Measurements from ENCODE around the gene IRS2. TPM values are rescaled to one million over a fixed set of nuclear protein-coding genes. Genes with fewer than 3 reads are reported as not detected.
"Not testable (repeated sequence)": the region's sequence is repeated elsewhere in the genome, so short reads cannot be mapped to it uniquely, and the experiment has no call there.

Gene IRS2
- total RNA-seq, 1 donor from 2014 or later, result 11.5 TPM

DNA sequence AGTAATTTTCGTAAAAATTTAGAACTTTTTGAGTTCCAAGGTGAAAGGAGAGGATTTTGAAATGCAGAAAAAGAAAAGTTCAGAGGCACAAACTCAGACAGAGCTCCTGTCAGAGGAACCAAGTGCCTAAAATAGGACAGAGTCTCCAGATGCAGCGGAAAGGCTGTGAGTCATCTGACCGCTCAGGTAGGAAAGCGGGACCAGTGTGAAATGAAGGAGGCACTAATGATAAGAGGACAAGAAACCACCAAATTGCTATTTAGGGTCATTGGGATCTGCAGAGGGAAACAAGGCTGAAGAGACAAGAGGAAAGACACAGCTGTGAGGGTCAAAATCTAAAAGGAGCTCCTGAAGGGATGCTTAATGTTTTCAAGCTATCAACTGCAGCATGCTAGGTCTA is 34.9 kb downstream of the IRS2 start:
- DNase-seq, result no peak

DNA sequence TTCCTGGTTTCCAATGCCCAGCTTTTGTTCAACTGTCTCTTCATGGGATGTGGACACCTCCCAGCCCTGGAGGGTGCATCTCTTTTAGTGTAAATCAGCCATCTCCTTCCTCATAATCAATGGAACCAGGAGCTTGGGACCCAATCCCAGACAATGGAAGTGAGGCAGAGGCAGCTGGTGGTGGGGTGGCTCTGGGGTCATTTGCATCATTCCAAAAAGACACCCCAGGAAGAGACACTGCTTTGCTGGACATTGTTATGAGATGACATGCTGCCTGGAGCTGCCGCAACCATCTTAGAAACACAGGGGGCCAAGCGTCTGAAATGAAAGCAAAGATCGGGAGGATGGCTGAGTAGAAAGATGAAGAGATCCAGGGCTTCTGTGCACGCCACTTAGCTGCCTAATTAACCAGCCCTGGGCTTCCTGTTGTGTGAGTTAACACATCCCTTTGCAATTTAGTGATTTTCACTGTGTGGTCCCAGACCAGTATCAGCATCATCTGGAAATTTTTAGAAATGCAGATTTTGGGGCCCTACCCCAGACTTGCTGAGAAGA is 36.1 kb downstream of the IRS2 start:
- DNase-seq, result no peak

DNA sequence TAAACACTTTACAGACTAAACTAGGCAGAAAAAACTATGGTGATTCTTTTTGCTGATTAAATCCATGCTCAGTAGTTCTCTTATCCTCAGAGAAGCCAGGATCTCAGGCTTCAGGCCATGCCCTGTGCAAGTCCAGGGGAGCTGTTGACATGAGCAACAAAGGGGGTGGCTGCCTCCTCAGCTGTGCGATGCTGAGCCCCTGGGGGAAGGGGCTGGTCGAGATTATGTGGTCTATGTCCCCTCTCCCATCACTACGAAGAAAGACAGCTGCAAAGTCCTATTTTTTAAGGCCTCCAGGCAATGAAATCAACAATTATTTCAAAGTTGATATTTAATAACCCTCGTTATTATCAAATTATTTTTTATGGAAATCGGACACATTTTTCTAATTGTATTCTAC is 37.0 kb downstream of the IRS2 start:
- no peak for DNase-seq

DNA sequence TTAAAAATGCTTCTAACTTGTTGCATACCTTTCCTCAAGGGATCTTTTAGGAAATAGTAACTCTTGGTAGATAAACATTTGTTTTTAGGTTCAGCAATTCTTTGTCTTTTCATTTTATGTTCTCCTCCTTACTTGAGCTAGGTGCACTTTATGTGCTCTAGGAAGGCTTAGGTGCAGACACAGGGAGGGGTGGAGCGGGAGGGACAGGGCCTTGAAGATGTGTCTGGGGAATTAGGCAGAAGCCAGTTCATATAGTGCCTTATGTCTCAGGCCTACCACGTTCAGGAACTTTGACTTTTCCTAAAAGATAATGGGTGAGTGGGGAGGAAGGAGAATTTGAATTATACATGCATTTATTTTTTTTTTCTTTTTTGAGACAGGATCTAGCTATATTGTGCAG is 37.7 kb downstream of the IRS2 start:
- no peak for DNase-seq

DNA sequence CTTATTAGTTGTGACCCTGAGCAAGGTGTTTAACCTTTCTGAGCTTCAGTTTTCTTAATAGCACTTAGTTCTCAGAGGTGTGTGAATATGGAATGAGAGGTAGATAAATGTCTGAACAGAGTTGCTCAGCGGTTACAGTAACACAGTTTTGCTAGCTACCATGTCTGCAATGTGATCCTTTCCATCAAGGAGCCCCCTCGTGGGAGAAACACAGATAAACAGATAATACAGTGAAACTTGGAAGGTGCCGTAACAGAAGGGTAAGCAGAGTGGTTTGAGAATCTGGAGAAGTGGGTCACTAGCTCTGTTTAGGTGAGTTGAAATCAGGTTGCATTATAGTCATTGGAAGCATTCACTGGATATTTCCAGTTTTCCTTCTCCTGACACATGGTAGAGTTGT is 38.9 kb downstream of the IRS2 start:
- DNase-seq, result no peak

DNA sequence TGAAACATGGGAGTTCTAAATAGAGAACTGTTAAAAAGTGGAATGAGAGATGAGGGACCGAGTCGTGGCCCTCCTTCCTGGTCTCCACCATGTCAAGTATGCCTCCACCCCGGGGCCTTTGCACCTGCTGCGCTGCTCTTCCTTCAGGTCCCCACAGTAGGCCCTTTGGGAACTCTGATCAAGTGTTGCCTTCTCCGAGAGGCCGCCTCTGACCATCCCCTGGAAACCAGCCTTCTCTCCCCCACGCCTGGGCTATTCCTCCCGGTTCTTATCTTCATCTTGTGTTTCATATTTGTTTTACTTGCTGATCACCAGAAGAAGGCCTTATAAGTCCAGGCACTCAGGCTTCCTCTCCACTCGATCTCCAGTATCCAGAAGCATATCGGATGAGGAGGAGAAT is 40.0 kb downstream of the IRS2 start:
- DNase-seq, result no peak

DNA sequence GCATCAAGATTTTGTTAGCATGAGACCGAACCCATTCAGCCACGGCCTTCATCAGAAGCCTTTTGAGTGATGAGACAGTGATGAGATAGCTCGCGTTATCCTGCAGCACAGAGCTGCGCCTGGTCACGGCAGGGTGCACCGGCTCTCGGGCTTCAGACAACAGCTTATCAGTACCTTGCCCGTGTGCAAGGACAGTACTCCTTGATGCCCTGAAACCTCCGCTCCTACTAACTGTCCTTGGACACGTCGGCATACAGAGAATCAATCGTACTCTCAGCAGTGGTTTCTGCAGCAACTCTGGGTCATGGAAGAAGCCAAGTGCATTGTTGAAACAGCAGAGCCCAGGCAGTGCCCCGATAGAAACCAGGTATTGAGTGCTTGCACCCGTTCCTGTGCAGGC is 40.7 kb downstream of the IRS2 start:
- DNase-seq, result no peak

DNA sequence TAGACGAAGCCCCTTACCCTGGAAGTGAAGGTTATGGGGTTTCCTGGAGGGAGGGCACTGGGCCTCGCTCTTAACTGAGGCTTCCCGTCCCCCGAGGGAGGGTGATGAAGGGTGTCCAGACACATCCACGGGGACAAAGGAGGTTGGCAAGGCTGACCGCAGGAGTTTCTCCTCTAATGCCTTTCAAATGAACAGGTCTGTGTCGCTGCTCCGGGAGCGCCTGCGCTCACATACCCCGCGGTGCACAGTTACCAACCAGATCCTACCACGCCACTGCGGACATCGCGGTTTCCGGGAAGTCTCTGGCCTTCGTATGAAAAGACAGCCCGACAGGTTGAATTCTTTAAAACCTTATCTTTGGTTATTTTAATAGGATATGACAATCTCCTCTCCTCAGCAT is 41.3 kb downstream of the IRS2 start:
- DNase-seq, result no peak

DNA sequence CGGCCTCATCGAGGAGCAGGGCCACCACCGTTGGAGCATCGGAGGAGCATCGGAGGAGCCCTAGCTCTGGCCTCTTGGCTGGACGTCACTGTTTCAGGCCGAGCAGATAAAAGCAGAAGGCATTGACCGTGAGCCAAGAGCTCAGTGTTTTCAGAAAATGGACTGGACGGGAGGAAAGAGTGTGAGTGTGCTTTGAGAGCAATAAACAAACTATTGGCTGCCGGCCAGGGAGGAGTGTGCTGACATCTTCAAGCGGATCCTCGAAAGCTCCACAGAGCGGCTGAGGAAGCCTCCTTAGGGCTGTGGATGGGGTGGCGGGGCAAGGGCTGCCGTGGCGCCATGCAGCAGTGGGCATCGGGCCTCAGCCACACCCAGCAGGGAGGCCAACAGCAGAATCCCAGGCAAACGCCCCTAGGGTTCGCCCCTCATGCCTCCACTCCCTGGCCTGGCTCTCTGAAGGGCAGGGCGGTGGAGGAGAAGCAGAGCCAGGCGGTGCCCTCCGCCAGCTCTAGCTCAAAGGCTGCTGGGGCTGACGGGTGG is 41.8 kb downstream of the IRS2 start:
- no peak for DNase-seq

DNA sequence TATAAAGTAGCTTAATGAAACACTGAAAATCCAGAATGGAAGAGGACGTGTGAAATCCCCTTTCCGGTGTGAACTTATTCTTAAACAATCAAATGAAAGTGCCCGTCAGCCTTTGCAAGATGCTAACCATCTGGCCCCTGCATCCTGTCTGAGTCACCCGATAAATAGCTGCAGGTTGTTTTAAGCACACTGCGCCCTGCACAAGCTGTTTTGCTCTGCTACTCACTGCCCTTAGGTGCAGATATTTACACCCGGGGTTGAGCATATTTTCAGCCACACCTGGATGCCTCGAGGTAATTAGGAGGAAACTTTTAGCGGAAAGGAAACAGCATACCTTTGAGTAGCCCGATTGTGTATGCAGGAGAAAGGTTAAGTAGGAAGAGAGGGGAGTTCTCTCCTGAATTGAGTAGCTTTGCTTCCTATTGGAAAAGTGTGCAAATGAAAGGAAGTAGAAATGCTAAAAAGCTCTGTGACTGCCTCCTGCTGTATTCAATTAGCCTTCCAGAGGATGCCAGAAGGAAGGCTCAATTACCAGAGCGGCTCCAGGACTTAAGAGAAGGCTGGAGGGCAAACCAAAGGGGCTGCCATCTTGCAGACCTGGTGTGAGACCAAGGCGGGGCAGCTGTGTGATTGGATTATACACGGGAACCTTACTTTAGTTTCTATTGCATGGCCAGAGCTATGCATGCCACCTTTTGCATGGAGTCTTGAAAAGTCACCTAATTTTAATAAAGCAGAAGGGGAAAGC is 42.5 kb downstream of the IRS2 start:
- no peak for DNase-seq

DNA sequence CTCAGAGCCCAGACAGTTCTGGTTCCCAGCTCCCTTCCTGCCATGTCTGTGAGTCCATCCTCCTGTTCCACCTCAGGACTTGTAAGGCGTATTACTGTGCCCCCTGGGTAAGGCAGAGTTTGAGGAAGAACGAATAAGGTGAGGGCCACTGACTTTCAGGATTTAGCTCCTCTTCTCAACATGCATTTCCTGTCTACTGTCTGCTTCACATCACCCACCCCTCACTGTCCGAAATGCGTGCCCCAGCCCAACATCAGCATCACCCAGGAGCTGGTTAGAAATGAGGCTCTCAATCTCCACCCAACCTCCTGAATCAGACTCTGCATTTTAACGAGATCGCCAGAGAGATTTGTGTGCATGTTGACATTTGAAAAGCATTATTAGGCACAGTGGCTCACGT is 44.4 kb downstream of the IRS2 start:
- DNase-seq, result no peak

DNA sequence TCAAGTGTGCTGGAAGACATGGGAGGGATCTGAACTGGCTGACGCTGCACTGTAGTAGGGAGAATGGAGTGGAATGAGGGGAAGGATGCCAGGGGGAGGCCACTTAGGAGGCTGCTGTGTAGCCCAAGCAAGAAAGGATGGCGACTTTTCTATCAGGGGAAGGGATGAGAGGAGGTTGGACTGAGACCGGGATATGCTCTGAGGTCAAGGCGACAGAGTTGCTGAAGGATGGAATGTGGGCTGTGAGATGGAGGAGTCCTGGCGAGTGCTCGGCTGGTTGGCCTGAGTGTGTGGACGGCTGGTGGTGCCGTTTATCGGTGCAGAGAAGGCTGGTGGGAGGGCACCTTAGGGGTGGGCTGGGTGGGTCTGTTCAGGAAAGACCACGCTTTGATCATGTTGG is 45.7 kb downstream of the IRS2 start:
- DNase-seq, result no peak

DNA sequence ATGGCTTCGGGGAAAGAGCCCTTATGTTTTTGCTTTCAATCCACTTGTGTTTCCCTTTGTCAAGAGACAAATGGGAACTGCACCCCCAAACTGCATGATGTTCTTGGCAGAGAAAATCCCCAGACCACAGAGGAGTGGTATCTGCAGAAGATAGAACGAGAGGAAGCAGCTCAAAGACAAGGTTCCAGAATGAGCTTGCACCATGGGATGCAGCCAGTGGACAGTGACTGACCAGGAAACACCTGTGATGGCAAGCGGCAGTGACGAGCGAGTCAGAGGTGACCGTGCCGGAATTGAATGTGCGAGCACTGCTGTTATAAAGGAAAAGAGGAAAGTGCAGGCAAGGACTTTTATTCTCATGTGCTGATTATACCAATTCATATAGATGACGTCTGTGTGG is 46.3 kb downstream of the IRS2 start:
- no peak for DNase-seq

DNA sequence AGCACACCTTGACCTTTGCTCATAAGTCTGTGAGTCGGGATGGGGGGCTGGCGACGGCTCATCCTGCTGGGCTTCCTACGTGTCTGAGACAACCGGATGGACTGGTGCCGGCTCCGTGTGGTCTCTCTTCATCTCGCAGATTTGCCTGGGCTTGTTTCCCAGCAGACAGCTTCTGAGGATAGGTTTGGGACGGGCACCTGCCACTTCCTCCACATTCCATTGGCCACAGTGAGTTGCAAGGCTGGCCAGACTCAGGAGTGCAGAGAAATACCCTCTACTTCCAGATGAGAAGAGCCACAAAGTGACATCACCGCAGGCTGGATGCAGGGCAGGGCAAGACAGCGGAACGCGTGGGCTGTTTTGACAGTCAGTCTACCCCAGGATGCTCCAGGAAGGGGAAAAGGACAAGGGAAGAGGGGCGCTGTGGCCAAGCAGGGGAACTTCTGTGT is 48.1 kb downstream of the IRS2 start:
- DNase-seq, result no peak

DNA sequence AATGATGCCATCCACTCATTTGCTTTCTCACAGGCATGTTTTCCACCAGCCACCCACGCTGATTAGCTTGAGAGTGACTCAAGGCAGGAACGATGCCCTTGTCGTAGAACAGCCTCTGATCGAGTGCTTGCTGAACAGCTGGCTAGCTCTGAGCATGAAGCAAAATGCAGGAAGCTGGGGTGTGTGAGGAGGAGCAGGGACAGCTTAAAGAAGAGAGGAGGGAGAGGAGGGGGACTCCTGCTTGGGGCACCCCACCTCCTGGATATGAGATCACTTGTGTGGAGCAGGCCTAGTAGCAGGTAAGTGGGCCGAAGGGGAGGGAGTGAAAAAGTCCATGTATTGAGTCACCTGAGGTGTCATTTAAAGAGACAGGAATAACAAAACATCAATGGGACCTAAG is 48.8 kb downstream of the IRS2 start:
- no peak for DNase-seq

DNA sequence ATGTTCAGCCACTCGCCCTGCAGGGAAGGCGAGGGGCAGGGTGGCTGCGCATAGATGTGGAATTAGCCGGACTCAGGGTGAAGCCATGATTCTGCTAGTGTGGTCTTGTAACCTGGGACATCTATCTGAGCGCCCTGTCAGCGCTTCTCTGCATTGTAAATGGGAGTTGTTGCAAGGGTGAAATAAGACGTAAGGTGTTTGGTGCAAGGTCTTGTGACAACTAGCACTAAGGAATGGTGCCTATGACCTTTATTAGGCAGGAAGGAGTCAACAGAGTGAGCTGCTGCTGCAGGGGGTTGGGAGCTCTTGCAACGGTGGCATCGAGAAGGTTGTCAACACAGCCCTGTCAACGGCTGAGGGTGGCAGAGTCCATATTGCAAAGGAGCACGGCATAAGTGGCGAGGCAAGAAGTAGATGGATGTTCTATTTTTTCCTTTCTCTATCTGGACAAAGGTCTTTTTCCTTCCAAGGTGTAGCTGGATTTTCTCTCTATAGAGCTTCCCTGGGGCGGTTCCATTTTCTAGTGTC is 49.3 kb downstream of the IRS2 start:
- no peak for DNase-seq

DNA sequence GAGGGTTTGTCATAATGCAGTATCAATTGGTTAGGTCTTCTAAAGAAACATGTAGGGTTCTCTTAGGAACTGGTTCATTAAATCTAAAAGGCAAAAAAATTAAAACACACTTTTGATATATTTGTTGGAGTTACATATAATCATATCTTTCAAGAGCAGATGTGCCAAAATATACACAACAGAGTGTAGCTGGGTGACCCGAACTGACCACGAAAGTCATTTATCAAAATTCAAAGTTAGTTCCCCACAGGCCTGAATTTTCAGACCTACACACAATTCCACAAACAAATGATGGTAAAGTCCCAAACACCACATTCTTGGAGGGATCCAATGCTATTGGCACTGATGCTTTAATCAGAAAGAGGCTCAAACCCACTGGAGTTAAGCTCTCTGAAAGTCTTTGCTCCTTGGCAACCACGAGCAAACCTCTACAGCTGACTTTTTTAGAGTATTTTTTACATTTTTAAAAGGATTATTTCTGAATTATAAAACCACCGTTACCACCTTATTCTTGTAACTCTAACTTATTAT is 50.9 kb downstream of the IRS2 start:
- DNase-seq, result no peak

DNA sequence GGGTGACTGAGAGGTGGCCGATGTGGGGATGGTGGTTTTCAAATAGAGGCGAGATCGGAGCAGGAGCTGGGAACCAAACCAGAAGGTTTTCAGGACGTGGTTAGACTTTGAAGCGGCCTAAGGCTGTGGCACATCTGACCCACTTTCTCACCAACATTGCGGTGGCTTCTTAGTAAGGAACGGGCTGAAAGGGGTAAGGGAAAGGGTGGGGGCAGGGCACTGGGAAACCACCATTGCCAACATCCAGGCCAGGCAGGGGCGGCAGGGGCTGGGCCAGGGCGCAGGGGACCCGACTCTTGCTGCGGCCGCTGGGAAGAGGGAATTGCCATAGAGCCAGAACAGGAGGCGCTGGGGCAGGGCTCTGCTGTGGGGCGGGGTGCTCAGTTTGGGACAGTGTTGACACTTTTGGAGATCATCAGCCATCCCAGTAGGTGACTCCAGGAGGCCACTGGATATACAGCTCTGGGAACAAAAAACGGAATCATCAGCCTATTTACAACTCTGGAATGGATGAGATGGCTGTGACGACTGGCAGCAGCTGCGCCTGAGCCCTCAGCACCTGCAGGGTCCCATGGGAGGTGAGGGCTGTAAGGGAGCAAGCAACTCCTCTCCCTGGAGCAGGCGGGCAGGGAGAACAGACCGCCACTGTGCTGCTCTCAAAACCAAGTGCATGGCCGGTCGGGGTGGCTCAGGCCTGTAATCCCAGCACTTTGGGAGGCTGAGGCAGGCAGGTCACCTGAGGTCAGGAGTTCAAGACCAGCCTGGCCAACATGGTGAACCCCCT is 52.2 kb downstream of the IRS2 start:
- no peak for DNase-seq

DNA sequence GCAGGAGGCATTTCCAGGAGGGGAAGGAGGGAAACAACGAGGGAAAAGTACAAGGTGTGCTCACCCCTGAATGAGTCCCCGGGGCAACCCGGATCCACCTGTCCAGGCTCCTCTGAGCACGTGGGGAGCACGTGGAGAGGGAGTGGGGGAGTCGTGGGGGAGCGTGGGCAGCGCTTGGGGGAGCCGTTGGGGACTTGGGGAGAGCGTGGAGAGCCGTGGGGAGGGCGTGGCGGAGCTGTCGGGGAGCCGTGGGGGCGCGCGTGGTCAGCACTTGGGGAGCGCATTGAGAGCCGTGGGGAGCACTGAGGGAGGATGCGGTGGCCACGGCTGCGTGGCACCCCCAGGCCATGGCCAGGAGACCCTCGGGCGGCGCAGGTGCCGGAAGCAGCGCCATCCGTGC is 52.8 kb downstream of the IRS2 start:
- no peak for DNase-seq

DNA sequence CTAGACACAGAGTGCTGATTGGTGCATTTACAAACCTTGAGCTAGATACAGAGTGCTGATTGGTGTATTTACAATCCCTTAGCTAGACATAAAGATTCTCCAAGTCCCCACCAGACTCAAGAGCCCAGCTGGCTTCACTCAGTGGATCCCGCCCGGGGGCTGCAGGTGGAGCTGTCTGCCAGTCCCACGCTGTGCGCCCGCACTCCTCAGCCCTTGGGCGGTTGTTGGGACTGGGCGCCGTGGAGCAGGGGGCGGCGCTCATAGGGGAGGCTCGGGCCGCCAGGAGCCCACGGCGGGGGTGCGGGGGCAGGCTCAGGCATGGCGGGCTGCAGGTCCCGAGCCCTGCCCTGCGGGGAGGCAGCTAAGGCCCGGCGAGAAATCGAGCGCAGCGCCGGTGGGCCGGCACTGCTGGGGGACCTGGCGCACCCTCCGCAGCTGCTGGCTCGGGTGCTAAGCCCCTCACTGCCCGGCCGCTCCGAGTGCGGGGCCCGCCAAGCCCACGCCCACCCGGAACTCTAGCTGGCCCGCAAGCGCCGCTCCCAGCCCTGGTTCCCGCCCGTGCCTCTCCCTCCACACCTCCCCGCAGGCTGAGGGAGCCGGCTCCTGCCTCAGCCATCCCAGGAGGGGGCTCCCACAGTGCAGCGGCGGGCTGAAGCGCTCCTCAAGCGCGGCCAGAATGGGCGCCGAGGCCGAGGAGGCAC is 53.8 kb downstream of the IRS2 start:
- not testable (repeated sequence) for DNase-seq

DNA sequence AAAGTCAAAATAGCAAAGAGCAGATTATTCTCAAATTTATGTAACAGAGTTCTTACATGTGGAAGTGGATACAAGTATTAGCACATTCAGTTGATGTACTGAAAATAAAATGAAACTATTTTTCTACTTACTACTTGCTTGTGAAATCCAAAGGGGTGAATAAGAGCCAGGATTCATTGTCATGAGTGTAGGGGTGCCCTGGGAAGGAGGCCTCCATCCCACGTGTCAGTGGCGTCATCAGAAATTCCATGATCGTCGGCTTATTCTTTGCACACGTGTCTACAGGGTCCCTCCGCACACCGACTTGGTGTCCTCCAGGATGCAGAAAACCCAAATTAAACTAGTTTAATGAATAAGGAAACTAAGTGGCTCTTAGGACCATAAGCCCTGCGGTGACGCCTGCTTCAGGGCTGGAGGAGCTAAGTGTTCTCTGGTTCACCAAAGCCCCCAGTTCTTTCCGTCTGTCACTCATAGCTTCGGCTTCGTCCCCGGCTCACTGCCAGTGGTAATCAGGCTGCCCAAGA is 55.5 kb downstream of the IRS2 start:
- no peak for DNase-seq

Data from skin of body (tissue), 2 donors.